ENCODE measurements around the gene UBAP1L.
A peak's percentile ranks its signal among the peaks of the same experiment; 100 is the strongest.

UBAP1L gene

GRCh38 chr15:65091946-65092770 lies 22.8 kb downstream of the UBAP1L start:
- WGBS (ENCODE audit: insufficient coverage): 98% methylated on average over 8 of the region's 12 CpGs
- ChIA-PET CTCF (interaction anchor here (1.0 to 15.0 kb wide), 3 partner anchors 10 to 39 kb away, joined by 3 to 142 read pairs (median 5); no protein-coding TSS in a partner anchor), POLR2A (no interaction called here)
- DNase-seq: no peak
- Histone ChIP-seq H3K36me3 (ENCODE audit: control insufficient read depth in 4 of 4, insufficient read depth in 4 of 4, low read length in 3 of 4) (peaks cover 0 to 5% (median 1%) of the 10 kb centered on the region in 4 experiments), H3K27ac (ENCODE audit: insufficient read depth in 1 of 2, low read depth in 1 of 2, low read length in 2 of 2, poor library complexity in 1 of 2, severe bottlenecking in 2 of 2) (no peak overlapping the region), H3K4me1 (ENCODE audit: control extremely low read depth in 1 of 4, control insufficient read depth in 4 of 4, insufficient read depth in 4 of 4, low read length in 3 of 4) (no peaks in the 10 kb centered on the region), H3K4me3 (ENCODE audit: control insufficient read depth in 1 of 7, extremely low read depth in 1 of 7, insufficient read depth in 4 of 7, low read depth in 2 of 7, low read length in 6 of 7) (no peak overlapping the region), H3K9me3 (ENCODE audit: control extremely low read depth in 1 of 5, control insufficient read depth in 4 of 5, insufficient read depth in 2 of 5, low read depth in 1 of 5, low read length in 4 of 5) (no peaks in the 10 kb centered on the region), H3K27me3 (replicated peaks in 2 of 5; ENCODE audit: control insufficient read depth in 4 of 5, insufficient read depth in 5 of 5, low read length in 4 of 5) (no peaks in the 10 kb centered on the region)

DNA sequence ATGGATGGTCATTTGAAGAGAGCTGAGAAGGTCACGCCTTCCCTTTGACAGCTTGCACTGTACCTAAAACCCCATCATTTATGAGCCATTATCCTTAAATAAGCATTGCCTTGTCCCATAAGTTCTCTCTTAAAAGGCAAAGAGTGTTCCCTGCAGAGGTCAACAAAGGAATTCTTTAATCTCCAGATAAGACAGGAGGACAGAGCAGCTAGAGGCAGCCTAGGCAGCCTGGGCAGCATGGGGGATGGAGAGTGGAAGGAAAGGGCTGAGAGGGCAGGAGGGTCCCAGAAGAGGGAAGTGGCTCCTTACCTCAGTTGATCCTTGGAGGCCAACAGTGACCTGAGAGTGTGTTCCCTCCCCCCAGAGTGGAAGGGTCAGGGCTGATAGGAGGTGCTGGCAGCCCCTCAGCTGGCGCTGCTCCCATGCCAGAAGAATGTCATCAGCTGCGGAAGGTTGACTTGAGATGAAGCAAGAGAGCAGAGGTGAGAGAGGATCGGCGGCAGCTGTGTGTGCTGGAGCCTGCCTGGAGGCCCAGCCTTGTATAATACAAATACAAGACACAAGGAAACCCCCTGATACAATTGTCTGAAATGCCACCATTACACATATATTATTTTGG lies 25.7 kb downstream of the UBAP1L start:
- Histone ChIP-seq H3K27ac (ENCODE audit: insufficient read depth in 1 of 2, low read depth in 1 of 2, low read length in 2 of 2, poor library complexity in 1 of 2, severe bottlenecking in 2 of 2) (no peak overlapping the region), H3K9me3 (ENCODE audit: control extremely low read depth in 1 of 5, control insufficient read depth in 4 of 5, insufficient read depth in 2 of 5, low read depth in 1 of 5, low read length in 4 of 5) (no peaks in the 10 kb centered on the region), H3K27me3 (replicated peaks in 2 of 5; ENCODE audit: control insufficient read depth in 4 of 5, insufficient read depth in 5 of 5, low read length in 4 of 5) (peaks cover 0 to 2% (median 0%) of the 10 kb centered on the region in 5 experiments), H3K4me1 (ENCODE audit: control extremely low read depth in 1 of 4, control insufficient read depth in 4 of 4, insufficient read depth in 4 of 4, low read length in 3 of 4) (no peaks in the 10 kb centered on the region), H3K4me3 (ENCODE audit: control insufficient read depth in 1 of 7, extremely low read depth in 1 of 7, insufficient read depth in 4 of 7, low read depth in 2 of 7, low read length in 6 of 7) (no peak overlapping the region), H3K36me3 (ENCODE audit: control insufficient read depth in 4 of 4, insufficient read depth in 4 of 4, low read length in 3 of 4) (peaks cover 0 to 2% (median 0%) of the 10 kb centered on the region in 4 experiments)
- 93% methylated on average over 3 of the region's 5 CpGs for WGBS (ENCODE audit: insufficient coverage)
- DNase-seq: no peak
- ChIA-PET CTCF (interaction anchor here (0.7 to 17.2 kb wide), 5 partner anchors 11 to 56 kb away, joined by 3 to 282 read pairs (median 4); no protein-coding TSS in a partner anchor), POLR2A (interaction anchor here (0.6 kb wide), 1 partner anchor 50 kb away, joined by 4 read pairs; no protein-coding TSS in a partner anchor)

DNA sequence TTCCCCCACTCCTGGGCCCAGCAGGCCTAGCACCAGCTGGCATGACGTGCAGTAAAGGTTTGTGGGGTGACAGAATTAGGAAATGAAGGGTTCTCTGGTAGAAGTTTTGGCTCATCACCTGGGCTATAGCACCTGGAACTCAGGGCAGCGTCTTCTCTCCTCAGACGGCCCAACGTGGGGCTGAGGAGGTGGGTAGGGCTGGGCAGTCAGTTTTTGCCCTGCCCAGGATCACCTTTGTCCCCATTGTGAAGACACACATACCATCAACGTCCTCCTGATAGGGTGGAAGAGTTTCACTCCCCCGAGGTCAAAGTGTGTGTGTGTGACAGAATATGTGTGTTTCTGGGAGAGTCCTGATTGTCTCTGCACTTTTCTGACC lies 26.4 kb downstream of the UBAP1L start:
- H3K27me3 ChIP-seq (replicated peaks in 2 of 5; ENCODE audit: control insufficient read depth in 4 of 5, insufficient read depth in 5 of 5, low read length in 4 of 5): peaks cover 0 to 2% (median 0%) of the 10 kb centered on the region in 5 experiments
- no peaks in the 10 kb centered on the region for H3K9me3 ChIP-seq (ENCODE audit: control extremely low read depth in 1 of 5, control insufficient read depth in 4 of 5, insufficient read depth in 2 of 5, low read depth in 1 of 5, low read length in 4 of 5)
- DNase-seq: no peak
- H3K27ac ChIP-seq (ENCODE audit: insufficient read depth in 1 of 2, low read depth in 1 of 2, low read length in 2 of 2, poor library complexity in 1 of 2, severe bottlenecking in 2 of 2): no peak overlapping the region
- H3K4me1 ChIP-seq (ENCODE audit: control extremely low read depth in 1 of 4, control insufficient read depth in 4 of 4, insufficient read depth in 4 of 4, low read length in 3 of 4): no peaks in the 10 kb centered on the region
- peaks cover 0 to 2% (median 0%) of the 10 kb centered on the region in 4 experiments for H3K36me3 ChIP-seq (ENCODE audit: control insufficient read depth in 4 of 4, insufficient read depth in 4 of 4, low read length in 3 of 4)
- ChIA-PET POLR2A (no interaction called here), CTCF (interaction anchor here (1.1 to 17.2 kb wide), 5 partner anchors 10 to 55 kb away, joined by 3 to 282 read pairs (median 17); no protein-coding TSS in a partner anchor)
- H3K4me3 ChIP-seq (ENCODE audit: control insufficient read depth in 1 of 7, extremely low read depth in 1 of 7, insufficient read depth in 4 of 7, low read depth in 2 of 7, low read length in 6 of 7): no peak overlapping the region
- 87% methylated on average over 3 of the region's 6 CpGs for WGBS (ENCODE audit: insufficient coverage)

DNA sequence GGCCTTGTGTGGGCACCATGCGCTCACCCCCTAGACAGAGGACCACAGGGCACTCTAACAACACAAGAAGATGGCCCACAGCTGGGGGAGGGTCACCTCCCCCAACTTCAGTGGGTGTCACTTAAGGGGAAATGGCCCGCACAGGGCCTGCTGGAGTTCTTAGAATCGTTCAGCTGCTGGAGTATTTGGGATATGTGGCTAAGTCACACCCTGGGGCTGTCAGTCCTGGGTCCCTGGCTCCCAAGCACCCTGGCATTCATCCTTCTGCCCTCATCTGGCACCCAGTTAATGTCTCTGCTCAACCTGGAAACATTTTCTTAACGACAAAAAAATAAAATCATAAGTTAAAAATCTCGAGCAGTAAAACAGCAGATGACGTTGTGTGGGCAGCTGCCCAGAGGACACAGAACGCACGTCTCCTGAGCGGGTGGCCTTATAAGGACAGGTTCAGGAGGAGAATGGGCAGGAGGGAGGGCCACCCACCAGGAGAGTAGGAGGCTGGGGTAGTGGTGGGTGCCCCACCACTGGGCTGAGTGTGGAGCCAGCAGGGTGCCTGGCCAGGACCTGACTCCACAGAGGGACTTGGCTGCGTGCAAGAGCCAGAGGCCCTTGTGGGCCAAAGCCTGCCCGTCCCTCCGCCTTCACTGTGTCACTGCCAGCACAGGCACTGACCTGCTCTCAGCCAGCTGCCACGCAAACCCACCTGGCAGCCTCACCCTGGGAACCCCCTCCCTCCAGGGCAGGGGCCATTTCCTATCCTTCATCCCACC lies 26.9 kb downstream of the UBAP1L start:
- Histone ChIP-seq H3K9me3 (ENCODE audit: control extremely low read depth in 1 of 5, control insufficient read depth in 4 of 5, insufficient read depth in 2 of 5, low read depth in 1 of 5, low read length in 4 of 5) (no peaks in the 10 kb centered on the region), H3K27me3 (replicated peaks in 2 of 5; ENCODE audit: control insufficient read depth in 4 of 5, insufficient read depth in 5 of 5, low read length in 4 of 5) (peaks cover 0 to 4% (median 0%) of the 10 kb centered on the region in 5 experiments), H3K27ac (ENCODE audit: insufficient read depth in 1 of 2, low read depth in 1 of 2, low read length in 2 of 2, poor library complexity in 1 of 2, severe bottlenecking in 2 of 2) (no peak overlapping the region), H3K36me3 (ENCODE audit: control insufficient read depth in 4 of 4, insufficient read depth in 4 of 4, low read length in 3 of 4) (peaks cover 0 to 2% (median 0%) of the 10 kb centered on the region in 4 experiments), H3K4me1 (ENCODE audit: control extremely low read depth in 1 of 4, control insufficient read depth in 4 of 4, insufficient read depth in 4 of 4, low read length in 3 of 4) (peaks cover 0 to under 1% (median 0%) of the 10 kb centered on the region in 4 experiments), H3K4me3 (ENCODE audit: control insufficient read depth in 1 of 7, extremely low read depth in 1 of 7, insufficient read depth in 4 of 7, low read depth in 2 of 7, low read length in 6 of 7) (no peak overlapping the region)
- no peak for DNase-seq
- CTCF ChIA-PET: interaction anchor here (1.1 to 17.2 kb wide), 8 partner anchors 10 to 54 kb away, joined by 3 to 282 read pairs (median 12); no protein-coding TSS in a partner anchor
- POLR2A ChIA-PET: no interaction called here
- WGBS (ENCODE audit: insufficient coverage): 99% methylated on average over 12 of the region's 13 CpGs

GRCh38 chr15:65087411-65087810 lies 27.6 kb downstream of the UBAP1L start:
- POLR2A ChIA-PET: no interaction called here
- H3K4me3 ChIP-seq (ENCODE audit: control insufficient read depth in 1 of 7, extremely low read depth in 1 of 7, insufficient read depth in 4 of 7, low read depth in 2 of 7, low read length in 6 of 7): no peak overlapping the region

GRCh38 chr15:65086680-65087111 lies 28.3 kb downstream of the UBAP1L start:
- ChIA-PET CTCF (interaction anchor here (0.6 to 17.2 kb wide), 17 partner anchors 8 to 175 kb away, joined by 3 to 282 read pairs (median 5); partner anchors contain the start of genes ANKDD1A, KBTBD13 and SLC51B), POLR2A (interaction anchor here (0.5 kb wide), 1 partner anchor 280 kb away, joined by 4 read pairs; no protein-coding TSS in a partner anchor)
- Histone ChIP-seq H3K36me3 (ENCODE audit: control insufficient read depth in 4 of 4, insufficient read depth in 4 of 4, low read length in 3 of 4) (peaks cover 0 to 2% (median 0%) of the 10 kb centered on the region in 4 experiments), H3K4me3 (ENCODE audit: control insufficient read depth in 1 of 7, extremely low read depth in 1 of 7, insufficient read depth in 4 of 7, low read depth in 2 of 7, low read length in 6 of 7) (no peak overlapping the region), H3K27me3 (replicated peaks in 2 of 5; ENCODE audit: control insufficient read depth in 4 of 5, insufficient read depth in 5 of 5, low read length in 4 of 5) (peaks cover 0 to 4% (median 0%) of the 10 kb centered on the region in 5 experiments), H3K27ac (ENCODE audit: insufficient read depth in 1 of 2, low read depth in 1 of 2, low read length in 2 of 2, poor library complexity in 1 of 2, severe bottlenecking in 2 of 2) (no peak overlapping the region), H3K9me3 (ENCODE audit: control extremely low read depth in 1 of 5, control insufficient read depth in 4 of 5, insufficient read depth in 2 of 5, low read depth in 1 of 5, low read length in 4 of 5) (no peaks in the 10 kb centered on the region), H3K4me1 (ENCODE audit: control extremely low read depth in 1 of 4, control insufficient read depth in 4 of 4, insufficient read depth in 4 of 4, low read length in 3 of 4) (peaks cover 0 to 14% (median 9%) of the 10 kb centered on the region in 4 experiments)
- WGBS (ENCODE audit: insufficient coverage): 77% methylated on average over 6 of the region's 6 CpGs
- DNase-seq: peak in 1 of 3 donors; percentile 27

More at GRCh38 chr15:65087411-65087810, 27.6 kb downstream of the UBAP1L start:
- Histone ChIP-seq H3K36me3 (ENCODE audit: control insufficient read depth in 4 of 4, insufficient read depth in 4 of 4, low read length in 3 of 4) (peaks cover 0 to 2% (median 0%) of the 10 kb centered on the region in 4 experiments), H3K4me1 (ENCODE audit: control extremely low read depth in 1 of 4, control insufficient read depth in 4 of 4, insufficient read depth in 4 of 4, low read length in 3 of 4) (peaks cover 0 to 7% (median 4%) of the 10 kb centered on the region in 4 experiments), H3K27ac (ENCODE audit: insufficient read depth in 1 of 2, low read depth in 1 of 2, low read length in 2 of 2, poor library complexity in 1 of 2, severe bottlenecking in 2 of 2) (no peak overlapping the region), H3K27me3 (replicated peaks in 2 of 5; ENCODE audit: control insufficient read depth in 4 of 5, insufficient read depth in 5 of 5, low read length in 4 of 5) (peaks cover 0 to 4% (median 0%) of the 10 kb centered on the region in 5 experiments), H3K9me3 (ENCODE audit: control extremely low read depth in 1 of 5, control insufficient read depth in 4 of 5, insufficient read depth in 2 of 5, low read depth in 1 of 5, low read length in 4 of 5) (no peaks in the 10 kb centered on the region)
- DNase-seq: no peak
- CTCF ChIA-PET: interaction anchor here (0.8 to 17.2 kb wide), 11 partner anchors 9 to 53 kb away, joined by 3 to 282 read pairs (median 5); partner anchors contain the start of gene SLC51B
- WGBS (ENCODE audit: insufficient coverage): 80% methylated on average over 3 of the region's 3 CpGs

All from common myeloid progenitor, CD34-positive (primary cell).